H1 (cell line): ENCODE measurements around the gene OR10A6. TPM values are rescaled to one million over a fixed set of nuclear protein-coding genes. Genes with fewer than 3 reads are reported as not detected.

Experiments used
- CTCF ChIA-PET: fragments of 300-600 bp; sonication (Branson Sonifier 250); formaldehyde crosslinking; loops from one replicate; lab custom pipeline; 2021; ENCODE audit not compliant: partially characterized antibody; lab: Charles Lee
- POLR2A ChIA-PET: fragments of 300-600 bp; sonication (Branson Sonifier 250); formaldehyde crosslinking; loops from one replicate; lab custom pipeline; 2021; ENCODE audit warnings: inconsistent platforms; ENCODE audit not compliant: partially characterized antibody; lab: Charles Lee
- DNase-seq, 2 experiments: peaks; one replicate each; pipeline versions ENCODE4 v3.0.0 to v3.0.0-alpha.2; 2010 to 2022; ENCODE audit warnings: low spot score in 2 of 2, low read depth in 1 of 2, mixed read lengths in 1 of 2
- FAIRE-seq: peaks from 2 replicates; lab custom pipeline; 2011; peaks lifted over from hg19 to GRCh38; lab: Jason Lieb, UNC
- H2AFZ ChIP-seq: 2 replicates; pipeline ENCODE4 v1.8.1; 2012; ENCODE audit warnings: low read length, inconsistent platforms
- H2AK5ac ChIP-seq: 2 replicates; pipeline ENCODE4 v1.6.1; 2013; ENCODE audit warnings: low read depth, low read length
- H2BK120ac ChIP-seq: replicated peaks from 2 replicates; pipeline ENCODE3; 2013; ENCODE audit warnings: low read depth, low read length, inconsistent platforms
- H2BK12ac ChIP-seq: 2 replicates; pipeline ENCODE4 v1.6.1; 2013; ENCODE audit warnings: low read depth, low read length
- H2BK15ac ChIP-seq: 2 replicates; pipeline ENCODE4 v1.6.1; 2013; ENCODE audit warnings: low read length
- H2BK20ac ChIP-seq: 2 replicates; pipeline ENCODE4 v1.6.1; 2013; ENCODE audit warnings: low read length
- H2BK5ac ChIP-seq: 2 replicates; pipeline ENCODE4 v1.6.1; 2013; ENCODE audit warnings: low read depth, low read length
- H3K14ac ChIP-seq: 2 replicates; pipeline ENCODE4 v1.6.1; 2013; ENCODE audit warnings: inconsistent platforms; ENCODE audit not compliant: insufficient read length
- H3K18ac ChIP-seq: 2 replicates; pipeline ENCODE4 v1.6.1; 2013; ENCODE audit warnings: low read length; ENCODE audit errors: extremely low read depth
- H3K23ac ChIP-seq: 2 replicates; pipeline ENCODE4 v1.6.1; 2013; ENCODE audit warnings: inconsistent platforms; ENCODE audit not compliant: insufficient read length
- H3K23me2 ChIP-seq: 2 replicates; pipeline ENCODE4 v1.6.1; 2013; ENCODE audit warnings: low read depth, low read length
- H3K27ac ChIP-seq: 2 replicates; pipeline ENCODE4 v1.6.1; 2011; ENCODE audit warnings: low read depth, low read length, inconsistent platforms
- H3K27me3 ChIP-seq, 4 experiments: replicated peaks in 1 of 4; 1 replicate in 1 of 4; 2 replicates in 3 of 4; pipeline versions ENCODE4 v1.6.1 to v1.8.1; 2011 to 2013; ENCODE audit warnings: low read length in 3 of 4, mild to moderate bottlenecking in 3 of 4, inconsistent platforms in 2 of 4, mixed read lengths in 2 of 4, moderate library complexity in 1 of 4; ENCODE audit not compliant: control insufficient read depth in 3 of 4, insufficient read depth in 3 of 4; ENCODE audit errors: extremely low read depth in 1 of 4
- H3K36me3 ChIP-seq, 4 experiments: 2 replicates each; pipeline versions ENCODE4 v1.6.1 to v1.8.1; 2011 to 2013; ENCODE audit warnings: mild to moderate bottlenecking in 4 of 4, low read length in 3 of 4, moderate library complexity in 2 of 4, control low read depth in 1 of 4, inconsistent platforms in 1 of 4; ENCODE audit not compliant: insufficient read depth in 4 of 4, control insufficient read depth in 2 of 4
- H3K4ac ChIP-seq: replicated peaks from 2 replicates; pipeline ENCODE3; 2013; ENCODE audit warnings: low read length, low read depth, mixed read lengths, inconsistent platforms; ENCODE audit not compliant: insufficient read length
- H3K4me1 ChIP-seq, 4 experiments: replicated peaks in 1 of 4; 1 replicate in 1 of 4; 2 replicates in 3 of 4; pipeline versions ENCODE4 v1.6.1 to v1.8.1; 2011 to 2013; ENCODE audit warnings: low read length in 3 of 4, inconsistent platforms in 2 of 4, mixed read lengths in 1 of 4; ENCODE audit not compliant: insufficient read depth in 4 of 4, control insufficient read depth in 3 of 4
- H3K4me2 ChIP-seq, 2 experiments: 2 replicates each; pipeline versions ENCODE4 v1.6.1 to v1.8.1; 2011 to 2013; ENCODE audit warnings: low read depth in 2 of 2, low read length in 2 of 2, control low read depth in 1 of 2, inconsistent platforms in 1 of 2, mild to moderate bottlenecking in 1 of 2; ENCODE audit not compliant: insufficient read depth in 1 of 2
- H3K4me3 ChIP-seq, 4 experiments: fragments of 200-600, 300-600 bp in 1 of 4; sonication (generic), shearing (Covaris generic), sonication (Bioruptor Twin) in 1 of 4; 2 replicates each; pipeline versions ENCODE4 v1.5.1 to v1.8.1; 2011 to 2016; ENCODE audit warnings: low read length in 4 of 4, low read depth in 3 of 4, control low read depth in 2 of 4, inconsistent platforms in 2 of 4, mild to moderate bottlenecking in 2 of 4, mixed read lengths in 1 of 4, moderate library complexity in 1 of 4; ENCODE audit not compliant: insufficient read depth in 2 of 4; ENCODE audit errors: extremely low read depth in 1 of 4
- H3K56ac ChIP-seq: replicated peaks from 2 replicates; pipeline ENCODE3; 2013; ENCODE audit warnings: low read depth, mild to moderate bottlenecking, mixed read lengths, low read length, inconsistent platforms; ENCODE audit not compliant: insufficient read length
- H3K79me1 ChIP-seq: 2 replicates; pipeline ENCODE4 v1.6.1; 2013; ENCODE audit warnings: low read depth, low read length, control low read depth
- H3K79me2 ChIP-seq, 2 experiments: 2 replicates each; pipeline versions ENCODE4 v1.6.1 to v1.8.1; 2012 to 2013; ENCODE audit warnings: low read length in 2 of 2, mild to moderate bottlenecking in 2 of 2, inconsistent platforms in 1 of 2; ENCODE audit not compliant: insufficient read depth in 2 of 2, control insufficient read depth in 1 of 2
- H3K9ac ChIP-seq, 4 experiments: replicated peaks in 1 of 4; 1 replicate in 1 of 4; 2 replicates in 3 of 4; pipeline versions ENCODE4 v1.6.1 to v1.8.1; 2011 to 2013; ENCODE audit warnings: low read depth in 3 of 4, low read length in 3 of 4, control low read depth in 2 of 4, mild to moderate bottlenecking in 2 of 4, moderate library complexity in 2 of 4, inconsistent platforms in 1 of 4; ENCODE audit errors: extremely low read depth in 1 of 4
- H3K9me3 ChIP-seq, 2 experiments: 2 replicates each; pipeline versions ENCODE4 v1.6.1 to v1.8.1; 2012 to 2013; ENCODE audit warnings: mild to moderate bottlenecking in 2 of 2, moderate library complexity in 2 of 2, control low read depth in 1 of 2, inconsistent platforms in 1 of 2, low read depth in 1 of 2, low read length in 1 of 2, mixed read lengths in 1 of 2; ENCODE audit not compliant: insufficient read depth in 2 of 2
- H4K20me1 ChIP-seq, 2 experiments: replicated peaks in 1 of 2; 2 replicates each; pipeline versions ENCODE3 to v1.8.1; 2011 to 2013; ENCODE audit warnings: inconsistent platforms in 2 of 2, low read length in 2 of 2, mild to moderate bottlenecking in 1 of 2; ENCODE audit not compliant: insufficient read depth in 2 of 2, control insufficient read depth in 1 of 2
- H4K5ac ChIP-seq: 2 replicates; pipeline ENCODE4 v1.6.1; 2013; ENCODE audit warnings: low read length, low read depth, mixed read lengths, inconsistent platforms; ENCODE audit not compliant: insufficient read length
- H4K8ac ChIP-seq: 2 replicates; pipeline ENCODE4 v1.8.0; 2013; ENCODE audit warnings: mild to moderate bottlenecking, moderate library complexity, low read length, inconsistent platforms; ENCODE audit not compliant: insufficient read depth; ENCODE audit errors: extremely low read depth
- H4K91ac ChIP-seq: replicated peaks from 2 replicates; pipeline ENCODE3; 2013; ENCODE audit warnings: low read length, mixed read lengths, inconsistent platforms; ENCODE audit not compliant: insufficient read length
- CHD2 ChIP-seq: IDR thresholded peaks from 2 replicates; pipeline ENCODE4 v1.6.1; 2012; ENCODE audit warnings: low read length, improper control_type of control experiment
- CTBP2 ChIP-seq: IDR thresholded peaks from 2 replicates; pipeline ENCODE4 v1.7.0; 2011; ENCODE audit warnings: borderline replicate concordance, mild to moderate bottlenecking, moderate library complexity, mixed read lengths, low read length; ENCODE audit not compliant: insufficient read depth, insufficient read length
- POLR2A ChIP-seq, 2 experiments: IDR thresholded peaks; 1 replicate in 1 of 2; 2 replicates in 1 of 2; pipeline ENCODE4 v1.6.1; 2011; ENCODE audit warnings: low read depth in 2 of 2, low read length in 2 of 2, mild to moderate bottlenecking in 2 of 2; ENCODE audit errors: control extremely low read depth in 1 of 2
- WGBS, 2 experiments: shearing (Covaris generic) in 1 of 2; methylation state at CpG; one replicate each; pipeline versions ENCODE4 v1.1.6 to v1.1.7; 2013 to 2015; ENCODE audit warnings: low lambda C conversion rate in 2 of 2, mixed read lengths in 2 of 2, inconsistent platforms in 1 of 2, low coverage in 1 of 2, missing lambda C conversion rate in 1 of 2; ENCODE audit not compliant: insufficient replicate concordance in 2 of 2, insufficient coverage in 1 of 2, insufficient read length in 1 of 2; ENCODE audit errors: extremely low coverage in 1 of 2, missing lambda C conversion rate in 1 of 2; 5-methylcytosine and 5-hydroxymethylcytosine counted together
- polyA plus RNA-seq, 7 experiments: library from polyadenylated mRNA; depleted of rRNA in 3 of 7; stranded (reverse) in 5 of 7; unstranded in 2 of 7; fragments of >200 nt in 5 of 7; fragments of 200-250 nt in 2 of 7; gene quantifications; 1 replicate in 5 of 7; 2 replicates in 1 of 7; 4 replicates in 1 of 7; pipeline versions ENCODE4 v1.2.1 to v1.2.3, GENCODE V29; 2011 to 2013; ENCODE audit warnings: missing spikeins in 2 of 7, mixed read lengths in 2 of 7
- total RNA-seq: library from RNA; stranded (reverse); fragmentation: NEBNext Ultra II Directional; extraction: Animal tissue kit (Norgen Biotek cat#: 25700); gene quantifications from 2 replicates; pipeline ENCODE4 v1.2.1, GENCODE V29; 2021
- TF ChIP-seq, protein P1 (sequence below), 3 experiments: IDR thresholded peaks; 1 replicate in 2 of 3; 2 replicates in 1 of 3; pipeline versions ENCODE4 v1.5.1 to v1.6.1; 2011; ENCODE audit warnings: low read length in 3 of 3, mild to moderate bottlenecking in 3 of 3, inconsistent platforms in 2 of 3, low read depth in 1 of 3, moderate library complexity in 1 of 3; ENCODE audit not compliant: insufficient read depth in 1 of 3; ENCODE audit errors: control extremely low read depth in 1 of 3

OR10A6 gene
- total and polyA plus RNA-seq, 2 of the 8 experiments (the other 6 are each of a cell fraction or from before 2014, with no cell fraction given), result not detected

DNA sequence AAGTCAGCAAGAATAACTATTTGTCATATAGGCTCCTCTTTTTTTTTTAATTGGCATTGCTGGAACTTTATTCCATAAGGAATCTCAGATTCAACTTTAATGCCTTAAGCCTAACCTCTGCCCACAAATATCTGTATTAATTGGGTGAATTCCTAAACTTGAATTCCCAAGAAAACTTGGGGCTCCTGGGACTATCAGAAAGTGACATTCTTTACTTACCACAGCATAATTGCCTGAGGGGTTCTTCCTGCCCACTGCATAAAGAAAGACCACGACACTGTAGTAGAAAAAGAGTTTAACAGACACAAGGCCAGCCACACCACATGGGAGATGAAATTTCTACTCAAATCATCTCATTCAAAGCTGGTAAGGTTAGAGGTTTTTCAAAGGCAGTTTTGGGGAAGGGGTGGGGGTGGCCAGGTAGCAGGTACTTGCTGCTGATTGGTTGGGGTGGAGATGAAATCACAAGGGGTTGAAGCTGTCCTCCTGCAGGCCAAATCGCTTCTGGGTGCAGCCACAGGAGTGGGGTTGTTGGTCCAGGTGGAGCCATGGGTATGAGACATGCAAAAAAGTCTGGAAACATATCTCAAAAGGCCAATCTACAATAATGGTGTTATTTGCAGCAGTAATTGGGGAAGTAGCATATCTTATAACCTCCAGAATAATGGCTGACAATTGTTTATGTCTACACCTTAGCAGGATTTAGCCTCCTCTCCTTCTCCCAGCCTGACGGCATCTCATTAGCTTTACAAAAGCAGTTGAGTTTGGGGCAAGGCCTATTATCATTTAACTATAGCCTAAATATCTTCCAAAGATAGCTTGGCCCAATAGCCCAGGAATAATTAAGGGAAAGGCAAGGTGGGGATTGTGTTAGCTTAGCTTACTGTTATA is 38.9 kb upstream of the OR10A6 start:
- H4K8ac ChIP-seq, result no peak overlapping the region
- H3K27me3 ChIP-seq, result no peaks in the 10 kb centered on the region
- H2AK5ac ChIP-seq, result no peak overlapping the region
- peak overlapping the region in 1 of 4 experiments; percentile 23; a peak in 1 of 8 replicates for H3K4me3 ChIP-seq
- TF ChIP-seq CTBP2 (no peak), POLR2A (IDR thresholded peaks at IDR 0.05; ENCODE audit: control extremely low read depth in 1 of 2, low read depth in 2 of 2, low read length in 2 of 2) (peak in 1 of 2 experiments; percentile 37; a peak in 1 of 3 replicates), CHD2 (no peak)
- TF ChIP-seq, protein P1, sequence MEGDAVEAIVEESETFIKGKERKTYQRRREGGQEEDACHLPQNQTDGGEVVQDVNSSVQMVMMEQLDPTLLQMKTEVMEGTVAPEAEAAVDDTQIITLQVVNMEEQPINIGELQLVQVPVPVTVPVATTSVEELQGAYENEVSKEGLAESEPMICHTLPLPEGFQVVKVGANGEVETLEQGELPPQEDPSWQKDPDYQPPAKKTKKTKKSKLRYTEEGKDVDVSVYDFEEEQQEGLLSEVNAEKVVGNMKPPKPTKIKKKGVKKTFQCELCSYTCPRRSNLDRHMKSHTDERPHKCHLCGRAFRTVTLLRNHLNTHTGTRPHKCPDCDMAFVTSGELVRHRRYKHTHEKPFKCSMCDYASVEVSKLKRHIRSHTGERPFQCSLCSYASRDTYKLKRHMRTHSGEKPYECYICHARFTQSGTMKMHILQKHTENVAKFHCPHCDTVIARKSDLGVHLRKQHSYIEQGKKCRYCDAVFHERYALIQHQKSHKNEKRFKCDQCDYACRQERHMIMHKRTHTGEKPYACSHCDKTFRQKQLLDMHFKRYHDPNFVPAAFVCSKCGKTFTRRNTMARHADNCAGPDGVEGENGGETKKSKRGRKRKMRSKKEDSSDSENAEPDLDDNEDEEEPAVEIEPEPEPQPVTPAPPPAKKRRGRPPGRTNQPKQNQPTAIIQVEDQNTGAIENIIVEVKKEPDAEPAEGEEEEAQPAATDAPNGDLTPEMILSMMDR (IDR thresholded peaks at IDR 0.05; ENCODE audit: control extremely low read depth in 1 of 3, insufficient read depth in 1 of 3, low read depth in 1 of 3, low read length in 3 of 3), result peak in 1 of 3 experiments; percentile 1; a peak in 1 of 4 replicates
- peak overlapping the region; percentile 66; the same call in 1 of the 2 replicates for H2AFZ ChIP-seq
- DNase-seq (peak in 1 of 2 experiments; percentile 21), FAIRE-seq (no peak)
- no peak overlapping the region for H3K23ac ChIP-seq
- H3K56ac ChIP-seq, result no peak overlapping the region
- H4K20me1 ChIP-seq, result no peaks in the 10 kb centered on the region
- ChIA-PET CTCF (interaction anchor here (1.1 to 2.1 kb wide), 5 partner anchors 16 to 65 kb away, joined by 3 to 5 read pairs (median 3); no protein-coding TSS in a partner anchor), POLR2A (interaction anchor here (1.1 to 2.2 kb wide), 5 partner anchors 10 to 64 kb away, joined by 3 to 8 read pairs (median 4); partner anchors contain the start of gene EIF3F)
- no peak overlapping the region for H3K9ac ChIP-seq
- H2BK5ac ChIP-seq, result peak overlapping the region; percentile 29; the same call in 1 of the 2 replicates
- H3K36me3 ChIP-seq, result no peaks in the 10 kb centered on the region
- H3K79me2 ChIP-seq, result no peaks in the 10 kb centered on the region
- H3K14ac ChIP-seq, result no peak overlapping the region
- peaks cover 0 to 6% (median 3%) of the 10 kb centered on the region in 4 experiments; a peak in 3 of 7 replicates for H3K4me1 ChIP-seq
- H3K27ac ChIP-seq, result no peak overlapping the region
- H2BK15ac ChIP-seq, result no peak overlapping the region
- whole genome bisulfite sequencing, 2 experiments, result 49% methylated on average over 3 of the region's 3 CpGs; no CpG with 5 or more reads in 1 of the 2 experiments
- H3K4me2 ChIP-seq, result peak overlapping the region; percentile 49 to 61
- no peak overlapping the region for H2BK120ac ChIP-seq
- H4K5ac ChIP-seq, result peak overlapping the region; percentile 9
- H3K18ac ChIP-seq, result peak overlapping the region; percentile 66; the same call in 1 of the 2 replicates
- H3K79me1 ChIP-seq, result no peaks in the 10 kb centered on the region
- H4K91ac ChIP-seq, result peak overlapping the region; percentile 59
- no peaks in the 10 kb centered on the region for H3K9me3 ChIP-seq
- no peak overlapping the region; the same call in 1 of the 2 replicates for H2BK20ac ChIP-seq
- no peaks in the 10 kb centered on the region for H3K23me2 ChIP-seq
- H2BK12ac ChIP-seq, result 0 out of 2 replicates have a peak overlapping the region, but pooled peaks have one; percentile 51
- no peak overlapping the region for H3K4ac ChIP-seq
